GM19099 (cell line): ENCODE results near the gene RORC.
A peak's percentile ranks its signal among the peaks of the same experiment; 100 is the strongest.

Experiments
- POLR2A ChIP-seq: IDR thresholded peaks from 3 replicates; pipeline ENCODE4 v1.6.1; 2011; ENCODE audit warnings: low read depth; ENCODE audit not compliant: insufficient read length; ENCODE audit errors: extremely low read depth

Gene RORC

DNA sequence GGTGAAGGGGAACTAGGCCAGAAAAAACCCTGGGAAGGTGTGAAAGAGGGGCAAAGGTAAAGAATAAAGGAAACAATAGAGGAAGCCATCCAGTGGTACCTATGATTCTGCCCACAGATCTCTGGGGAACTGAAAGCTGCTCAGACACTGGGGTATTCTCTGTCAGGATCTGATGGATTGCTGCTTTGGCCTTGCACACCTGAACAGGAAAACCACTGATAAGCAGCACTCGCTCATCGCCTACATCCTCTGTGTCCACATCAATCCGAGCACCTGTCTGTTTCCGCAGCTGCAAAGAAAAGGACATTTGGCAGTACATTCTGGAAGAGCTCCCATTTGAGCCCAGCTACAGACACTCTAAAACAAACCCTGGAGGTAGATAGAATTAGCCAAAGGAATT lies 51.8 kb downstream of the RORC start:
- no peak for TF ChIP-seq POLR2A

DNA sequence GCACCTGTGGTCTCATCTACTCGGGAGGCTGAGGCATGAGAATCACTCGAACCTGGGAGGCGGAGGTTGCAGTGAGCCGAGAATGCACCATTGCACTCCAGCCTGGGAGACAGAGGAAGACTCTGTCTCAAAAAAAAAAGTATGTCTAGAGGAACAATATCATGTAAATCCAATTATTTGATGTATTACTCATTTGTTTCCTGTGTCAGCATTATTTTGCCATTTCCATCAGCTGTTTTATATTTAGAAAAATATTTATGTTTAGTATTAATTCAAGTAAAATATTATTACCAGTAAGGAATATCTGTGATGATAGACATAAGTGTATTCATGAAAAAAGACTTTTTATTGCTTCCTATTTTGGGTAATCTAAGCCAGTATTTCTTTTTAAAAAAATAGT lies 54.3 kb downstream of the RORC start:
- no peak for TF ChIP-seq POLR2A

DNA sequence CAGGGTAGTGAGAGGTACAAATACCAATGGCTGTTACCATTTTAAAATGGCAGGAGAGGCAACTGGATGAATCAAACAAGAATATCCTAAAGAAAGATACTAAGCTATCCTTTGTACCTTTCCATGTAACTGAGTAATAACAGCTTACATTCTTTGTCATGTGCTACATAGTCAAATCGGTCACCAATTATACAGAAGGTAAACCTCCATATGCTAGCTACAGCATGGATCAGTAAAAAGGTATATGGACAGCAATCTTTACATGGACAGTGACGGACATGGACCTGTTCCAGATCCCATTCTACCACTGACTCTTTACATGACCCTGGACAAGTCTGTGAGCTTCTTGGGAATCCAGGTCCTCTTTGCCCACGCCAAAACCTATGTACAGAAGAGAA lies 54.9 kb downstream of the RORC start:
- TF ChIP-seq POLR2A: no peak

GRCh38 chr1:151775894-151776664 lies 55.5 kb downstream of the RORC start:
- TF ChIP-seq POLR2A: no peak

DNA sequence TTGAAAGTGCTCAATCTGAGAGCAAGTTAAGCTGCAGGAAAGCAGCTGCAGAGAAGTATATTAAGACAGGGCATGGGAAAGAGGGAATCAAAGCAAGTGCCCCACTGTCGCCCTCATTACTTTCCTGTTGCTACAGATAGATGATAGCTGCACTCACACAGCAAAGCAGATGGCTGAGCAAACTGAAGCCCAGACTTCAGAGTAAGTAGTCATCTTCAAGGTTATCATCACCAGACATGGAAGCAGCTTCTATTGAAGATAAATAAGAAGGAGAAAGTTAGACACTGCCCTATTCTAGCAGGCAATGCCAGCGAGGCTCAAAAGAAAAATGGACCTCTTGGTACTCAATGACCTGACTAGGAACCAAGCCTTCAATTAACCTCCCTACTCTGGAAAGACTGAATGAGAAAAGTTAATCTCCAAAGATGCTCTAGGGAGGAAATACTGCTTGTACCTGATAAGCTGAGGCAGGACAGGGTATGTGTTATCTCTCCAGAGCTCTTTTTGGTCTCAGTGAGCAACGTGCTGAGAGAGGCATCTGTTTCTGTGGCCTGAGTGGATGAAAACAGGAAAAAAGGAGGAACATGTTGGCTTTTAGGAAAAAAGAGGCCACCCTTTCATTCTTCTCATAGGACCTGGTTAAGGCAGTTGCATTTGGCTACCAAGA lies 57.2 kb downstream of the RORC start:
- TF ChIP-seq POLR2A: no peak

DNA sequence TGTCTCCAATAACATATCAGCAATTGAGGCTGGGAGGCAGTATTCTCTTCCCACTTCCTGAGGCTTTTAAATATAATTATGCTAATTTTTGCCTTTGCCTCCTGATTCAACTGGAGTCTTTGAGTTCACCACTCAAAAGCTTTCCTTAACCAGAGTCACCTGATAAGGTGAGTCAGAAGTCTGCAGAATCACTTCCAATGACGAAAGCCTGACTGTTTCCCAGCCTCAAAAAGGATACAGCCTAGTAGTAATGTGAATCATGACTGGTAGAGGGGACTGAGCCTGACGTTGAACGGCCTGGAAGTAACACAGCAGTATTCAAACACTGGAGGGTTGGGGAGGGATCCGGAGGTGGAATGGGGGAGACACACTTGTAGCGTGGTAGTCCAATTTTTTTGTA lies 57.9 kb downstream of the RORC start:
- TF ChIP-seq POLR2A: no peak

- TF ChIP-seq POLR2A: no peak
These were observed 67.6 kb downstream of the RORC start for GRCh38 chr1:151763990-151764389.

DNA sequence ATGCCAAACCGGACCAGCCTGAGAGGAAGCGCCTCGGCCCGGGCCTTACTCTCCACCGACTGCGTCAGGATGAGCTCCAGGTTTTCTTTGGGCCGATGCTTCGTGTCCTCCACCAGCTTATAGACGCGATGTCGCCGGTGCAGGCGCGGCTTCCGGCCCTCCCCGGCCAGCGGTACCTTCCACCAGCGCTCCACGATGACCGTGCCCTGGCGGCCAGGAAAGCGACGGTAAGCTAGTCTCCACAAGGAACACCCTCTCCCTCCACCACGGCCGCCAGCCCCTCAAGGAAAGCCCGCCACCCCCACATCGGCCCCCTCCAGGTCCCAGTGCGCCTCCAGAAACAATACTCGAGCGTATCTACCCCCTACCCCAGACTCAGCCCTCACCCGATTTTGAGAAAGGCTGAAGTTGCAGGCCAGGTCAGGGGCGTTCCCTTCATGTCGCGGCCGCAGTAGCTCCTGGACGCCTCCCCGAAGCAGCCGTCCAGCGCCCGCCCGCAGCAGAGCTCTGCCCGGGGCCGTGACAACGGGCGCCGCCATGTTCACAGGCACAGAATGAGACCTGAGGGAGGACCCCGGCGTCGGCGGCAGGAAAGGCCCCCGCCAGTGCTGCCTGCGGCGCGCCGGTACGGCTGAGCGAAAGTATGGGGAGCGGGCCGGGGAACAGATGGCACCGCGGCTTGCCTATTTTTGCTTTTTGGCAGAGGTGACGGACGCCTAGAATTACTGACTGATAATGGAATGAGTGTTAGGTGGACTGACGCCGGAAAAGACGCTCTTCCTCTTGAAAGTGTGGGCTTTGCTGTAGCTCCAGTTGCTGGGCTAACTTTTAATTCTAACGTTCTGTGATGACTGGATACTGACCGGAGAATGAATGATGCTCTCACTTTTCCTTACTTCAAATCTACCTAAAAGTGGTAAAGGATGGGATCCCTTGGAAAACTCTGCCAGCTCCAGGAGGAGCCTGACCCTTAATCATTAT lies 68.4 kb downstream of the RORC start, which contains the start of gene MRPL9:
Gene MRPL9 (minus strand): TSS at position 556 of the 981 bp plus-strand sequence. CDS start 17 bp downstream, at position 539.
- peak; percentile 84 for TF ChIP-seq POLR2A

DNA sequence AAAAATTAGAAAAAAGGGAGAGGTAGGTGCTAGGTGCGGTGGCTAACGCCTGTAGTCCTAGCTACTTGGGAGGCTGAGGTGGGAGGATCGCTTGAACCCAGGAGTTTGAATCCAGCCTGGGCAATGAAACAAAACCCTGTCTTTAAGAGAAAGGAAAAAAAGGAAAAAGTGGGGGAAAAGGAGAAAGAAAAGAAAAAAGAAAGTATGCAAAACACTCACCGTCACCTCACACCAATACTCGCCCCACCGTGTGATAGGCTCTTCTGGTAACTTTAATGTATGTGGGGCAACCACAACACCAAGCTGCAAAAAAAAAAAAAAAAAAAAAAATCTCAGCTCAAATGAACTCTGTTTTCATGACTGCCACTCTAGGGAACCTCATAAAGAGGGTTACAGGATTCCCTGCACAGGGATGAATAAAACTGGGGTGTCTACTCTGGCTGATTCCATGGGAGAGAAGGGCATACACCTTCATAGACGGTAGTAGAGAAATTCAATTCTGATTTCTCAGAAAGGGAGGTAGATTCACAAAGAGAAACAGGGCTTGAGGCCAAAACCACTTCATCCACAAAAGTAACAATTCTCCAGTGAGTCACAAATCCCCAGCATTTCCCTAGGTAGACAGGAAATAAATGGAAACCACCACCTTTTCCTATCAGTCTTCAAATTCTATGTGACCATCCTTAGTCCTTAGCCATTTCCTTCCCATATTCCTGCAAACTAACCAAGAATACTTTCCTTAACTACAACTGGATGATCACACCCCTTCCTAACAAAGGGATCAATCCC lies 70.8 kb downstream of the RORC start:
- TF ChIP-seq POLR2A: no peak

DNA sequence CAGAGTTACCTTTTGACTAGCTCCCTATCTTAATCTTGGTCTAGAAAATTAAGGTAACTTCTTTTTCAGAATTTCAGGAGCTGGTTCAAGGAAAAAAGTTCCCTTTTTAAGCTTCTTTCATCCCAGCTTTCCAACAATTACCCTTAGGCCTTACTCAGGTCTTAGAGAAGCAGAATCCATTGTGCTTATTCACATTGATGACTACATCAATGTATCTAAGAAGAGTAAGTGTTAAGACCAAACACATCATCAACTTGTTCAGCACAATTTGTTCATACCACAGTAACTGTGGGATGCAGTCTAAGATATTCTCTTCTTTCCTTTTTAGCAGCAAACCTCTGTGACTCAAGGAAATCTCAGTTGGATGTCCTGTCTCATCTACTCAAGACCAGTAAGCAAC lies 72.4 kb downstream of the RORC start:
- no peak for TF ChIP-seq POLR2A

DNA sequence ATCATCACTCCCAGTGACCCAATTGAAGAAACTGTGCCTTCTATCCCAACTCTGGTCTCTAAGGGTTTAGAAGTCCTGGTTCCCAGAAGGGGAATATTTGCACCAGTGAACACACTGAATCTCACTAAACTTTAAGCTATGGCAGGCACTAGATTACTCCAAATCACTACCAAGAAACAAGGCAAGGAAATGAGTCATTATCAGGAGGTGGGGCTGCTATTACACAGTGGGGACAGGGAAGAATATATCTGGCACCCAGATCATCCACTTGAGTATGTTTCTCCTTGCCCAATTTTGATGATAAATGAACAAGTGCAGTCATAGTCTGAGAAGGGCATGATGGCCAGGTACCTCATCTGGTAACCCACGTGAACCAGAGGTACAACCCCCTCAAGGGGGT lies 75.3 kb downstream of the RORC start:
- TF ChIP-seq POLR2A: no peak
